CD1c-positive myeloid dendritic cell (primary cell): ENCODE results near the gene PXDN.
"Not testable (repeated sequence)": the region's sequence is repeated elsewhere in the genome, so short reads cannot be mapped to it uniquely, and the experiment has no call there.

Experiments used
- DNase-seq: peaks from one replicate; pipeline ENCODE4 v3.0.0-alpha.2; 2016; ENCODE audit errors: extremely low spot score

PXDN gene

GRCh38 chr2:1744446-1745170 is at the start of gene PXDN:
PXDN (minus strand) TSS chr2:1744515; CDS start chr2:1744455, 60 bp downstream.
- DNase-seq = no peak

- DNase-seq = no peak
These were observed 49.6 kb upstream of the PXDN start for GRCh38 chr2:1793868-1794445.

- no peak for DNase-seq
These were observed 48.9 kb upstream of the PXDN start for GRCh38 chr2:1793001-1793867.

- no peak for DNase-seq
These were observed 47.5 kb upstream of the PXDN start for GRCh38 chr2:1791685-1792435.

GRCh38 chr2:1791006-1791605 is 46.8 kb upstream of the PXDN start:
- DNase-seq = no peak

- DNase-seq = no peak
These were observed 46.2 kb upstream of the PXDN start for GRCh38 chr2:1790473-1790872.

GRCh38 chr2:1789610-1790009 is 45.3 kb upstream of the PXDN start:
- no peak for DNase-seq

GRCh38 chr2:1788478-1788959 is 44.2 kb upstream of the PXDN start:
- no peak for DNase-seq

GRCh38 chr2:1787755-1788477 is 43.6 kb upstream of the PXDN start:
- DNase-seq = no peak

GRCh38 chr2:1784986-1785617 is 40.8 kb upstream of the PXDN start:
- DNase-seq = no peak

- no peak for DNase-seq
These were observed 39.8 kb upstream of the PXDN start for GRCh38 chr2:1784087-1784486.

GRCh38 chr2:1782514-1782913 is 38.2 kb upstream of the PXDN start:
- no peak for DNase-seq

- no peak for DNase-seq
These were observed 37.2 kb upstream of the PXDN start for GRCh38 chr2:1781291-1782080.

- no peak for DNase-seq
These were observed 36.4 kb upstream of the PXDN start for GRCh38 chr2:1780693-1781092.

- not testable (repeated sequence) for DNase-seq
These were observed 35.7 kb upstream of the PXDN start for GRCh38 chr2:1780054-1780453.

- DNase-seq = no peak
These were observed 34.3 kb upstream of the PXDN start for GRCh38 chr2:1778566-1778965.

GRCh38 chr2:1777781-1778180 is 33.5 kb upstream of the PXDN start:
- DNase-seq = no peak

- no peak for DNase-seq
These were observed 32.8 kb upstream of the PXDN start for GRCh38 chr2:1777156-1777555.

- no peak for DNase-seq
These were observed 31.3 kb upstream of the PXDN start for GRCh38 chr2:1775511-1776035.
